HG03571 (cell line): ENCODE data around the gene PRR23A.
"Not testable (repeated sequence)": the region's sequence is repeated elsewhere in the genome, so short reads cannot be mapped to it uniquely, and the experiment has no call there.

Experiments used
- ATAC-seq: cut with Tn5 transposase; IDR thresholded peaks from one replicate; pipeline ENCODE4 v1.9.1; 2021; ENCODE audit not compliant: unreplicated experiment

Gene PRR23A

GRCh38 chr3:139006051-139006716 is at the start of gene PRR23A:
Gene PRR23A (minus strand): TSS chr3:139006268. CDS start chr3:139006268, 0 bp downstream.
- no peak for ATAC-seq

GRCh38 chr3:139052802-139053600 is 46.9 kb upstream of the PRR23A start:
- no peak for ATAC-seq

- ATAC-seq = no peak
These were observed 38.5 kb upstream of the PRR23A start, which contains the start of gene PRR23C for GRCh38 chr3:139044366-139045210. Gene PRR23C (minus strand): TSS chr3:139044892. CDS start chr3:139044620, 272 bp downstream.

GRCh38 chr3:139043554-139044365 is 37.7 kb upstream of the PRR23A start:
- ATAC-seq = no peak

GRCh38 chr3:139037478-139037877 is 31.4 kb upstream of the PRR23A start:
- no peak for ATAC-seq

GRCh38 chr3:139032326-139033002 is 26.4 kb upstream of the PRR23A start:
- no peak for ATAC-seq

GRCh38 chr3:139030576-139030975 is 24.5 kb upstream of the PRR23A start:
- not testable (repeated sequence) for ATAC-seq

- ATAC-seq = no peak
These were observed 18.9 kb upstream of the PRR23A start for GRCh38 chr3:139024968-139025367.

- ATAC-seq = no peak
These were observed 14.8 kb upstream of the PRR23A start, which contains the start of gene PRR23B for GRCh38 chr3:139020868-139021234. Gene PRR23B (minus strand): TSS chr3:139020926. CDS start chr3:139020661, 265 bp downstream.

GRCh38 chr3:139020036-139020867 is 14.2 kb upstream of the PRR23A start:
- no peak for ATAC-seq

- no peak for ATAC-seq
These were observed 10.5 kb upstream of the PRR23A start for GRCh38 chr3:139016430-139017048.

- ATAC-seq = no peak
These were observed 593 bp downstream of the PRR23A start for GRCh38 chr3:139005356-139005993.

- ATAC-seq = no peak
These were observed 10.4 kb downstream of the PRR23A start for GRCh38 chr3:138995706-138996105.

GRCh38 chr3:138987181-138987580 is 18.9 kb downstream of the PRR23A start:
- no peak for ATAC-seq

GRCh38 chr3:138985932-138986331 is 20.1 kb downstream of the PRR23A start:
- ATAC-seq = no peak

GRCh38 chr3:138984816-138985215 is 21.3 kb downstream of the PRR23A start:
- ATAC-seq = no peak

GRCh38 chr3:138976047-138976446 is 30.0 kb downstream of the PRR23A start:
- ATAC-seq = no peak

GRCh38 chr3:138975351-138975750 is 30.7 kb downstream of the PRR23A start:
- no peak for ATAC-seq
